HG03565 (cell line): ENCODE data around the gene ITGA11.

Experiments
- ATAC-seq: cut with Tn5 transposase; IDR thresholded peaks from one replicate; pipeline ENCODE4 v1.9.1; 2021; ENCODE audit warnings: mild to moderate bottlenecking, moderate library complexity; ENCODE audit not compliant: unreplicated experiment

The ITGA11 gene

DNA sequence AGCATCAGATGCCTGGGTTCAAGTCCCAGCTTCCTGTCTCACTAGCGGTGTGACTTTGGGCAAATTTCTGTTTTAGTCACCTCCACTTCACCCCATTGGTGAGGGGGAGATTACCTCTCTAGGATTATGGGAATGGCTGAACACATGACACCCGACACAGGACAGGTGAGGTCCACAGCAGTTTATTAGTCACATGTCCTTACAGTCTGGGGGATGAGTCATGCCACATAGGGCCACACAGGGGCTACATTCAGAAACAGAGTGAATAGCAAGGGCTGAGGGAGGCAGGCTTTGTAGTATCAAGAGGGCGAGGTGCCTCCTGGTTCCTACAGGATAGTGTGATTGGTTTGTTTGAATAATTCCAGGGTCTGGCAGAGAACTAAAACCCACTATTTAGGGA is 15.2 kb upstream of the ITGA11 start:
- ATAC-seq: no peak

DNA sequence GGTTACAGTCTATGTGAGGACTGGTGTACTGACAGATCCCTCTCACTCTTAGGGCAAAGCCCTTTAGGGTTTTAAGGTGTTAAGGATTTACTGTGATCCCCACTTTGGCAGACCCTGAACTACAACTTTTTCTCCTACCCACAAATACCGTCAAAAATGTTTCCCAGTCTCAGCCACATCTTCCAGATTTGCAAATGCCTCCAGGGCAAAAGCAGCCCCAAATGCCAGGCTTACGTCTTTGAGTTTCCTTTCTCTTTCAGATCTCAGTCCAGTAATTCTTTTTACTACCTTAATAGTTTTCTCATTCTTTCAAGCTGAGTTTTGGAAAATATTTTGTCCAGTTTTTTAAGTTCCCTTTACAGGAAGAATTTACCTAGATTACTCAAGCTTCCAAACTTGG is 13.4 kb upstream of the ITGA11 start:
- ATAC-seq: no peak

DNA sequence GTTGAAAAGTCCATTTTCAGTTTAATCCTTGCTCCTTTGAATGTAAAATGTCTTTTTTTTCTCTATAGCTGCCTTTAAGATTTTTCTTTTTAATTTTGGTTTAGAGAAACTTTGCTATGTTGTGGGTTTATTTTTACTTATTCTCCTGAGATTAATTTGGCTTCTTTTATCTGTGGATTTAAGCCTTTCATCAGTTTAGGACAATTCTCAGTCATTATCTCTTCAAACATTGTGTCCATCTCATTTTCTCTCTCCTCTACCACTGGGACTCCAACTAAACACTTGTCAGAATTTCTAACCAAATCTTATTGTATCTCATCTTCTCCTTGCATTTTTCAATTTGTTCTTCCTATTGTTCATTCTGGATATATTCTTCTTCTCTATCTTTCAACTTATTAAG is 12.4 kb upstream of the ITGA11 start:
- ATAC-seq: no peak

DNA sequence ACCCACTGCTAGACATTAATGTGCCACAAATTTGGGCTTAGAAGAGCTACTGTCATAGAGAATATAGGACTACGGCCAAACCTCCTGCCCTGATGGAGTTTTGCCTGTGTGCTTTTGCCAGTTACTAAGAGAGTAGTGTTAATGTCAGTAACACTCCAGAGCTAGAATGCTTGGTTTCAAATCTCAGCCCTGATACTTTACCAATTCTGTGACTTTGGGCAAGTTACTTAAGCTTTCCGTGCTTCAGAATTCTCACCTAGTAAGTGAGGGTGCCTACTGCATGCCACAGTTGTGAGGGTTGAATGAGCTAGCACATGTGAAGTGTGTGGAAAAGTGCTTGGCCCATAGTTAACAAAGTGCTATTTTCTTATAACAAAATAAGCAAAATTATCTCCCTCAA is 10.9 kb upstream of the ITGA11 start:
- no peak for ATAC-seq

DNA sequence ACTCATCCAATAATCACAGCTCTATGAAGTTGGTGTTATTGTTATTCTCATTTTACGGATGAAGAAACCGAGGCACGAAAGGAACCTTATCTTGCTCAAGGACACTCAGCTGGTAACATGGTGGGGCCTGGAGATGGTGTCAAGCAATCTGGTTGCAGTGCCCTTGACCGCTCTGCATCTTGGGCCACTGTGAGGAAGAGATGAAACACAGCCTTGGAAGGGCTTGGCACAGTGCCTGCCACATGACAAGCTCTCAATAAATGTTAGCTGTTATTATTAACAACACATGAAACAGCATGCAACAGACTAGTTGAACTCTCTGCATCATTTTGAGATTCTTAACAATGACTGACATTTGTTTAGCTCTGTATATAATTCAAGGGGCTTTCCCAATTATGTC is 10.1 kb upstream of the ITGA11 start:
- no peak for ATAC-seq

DNA sequence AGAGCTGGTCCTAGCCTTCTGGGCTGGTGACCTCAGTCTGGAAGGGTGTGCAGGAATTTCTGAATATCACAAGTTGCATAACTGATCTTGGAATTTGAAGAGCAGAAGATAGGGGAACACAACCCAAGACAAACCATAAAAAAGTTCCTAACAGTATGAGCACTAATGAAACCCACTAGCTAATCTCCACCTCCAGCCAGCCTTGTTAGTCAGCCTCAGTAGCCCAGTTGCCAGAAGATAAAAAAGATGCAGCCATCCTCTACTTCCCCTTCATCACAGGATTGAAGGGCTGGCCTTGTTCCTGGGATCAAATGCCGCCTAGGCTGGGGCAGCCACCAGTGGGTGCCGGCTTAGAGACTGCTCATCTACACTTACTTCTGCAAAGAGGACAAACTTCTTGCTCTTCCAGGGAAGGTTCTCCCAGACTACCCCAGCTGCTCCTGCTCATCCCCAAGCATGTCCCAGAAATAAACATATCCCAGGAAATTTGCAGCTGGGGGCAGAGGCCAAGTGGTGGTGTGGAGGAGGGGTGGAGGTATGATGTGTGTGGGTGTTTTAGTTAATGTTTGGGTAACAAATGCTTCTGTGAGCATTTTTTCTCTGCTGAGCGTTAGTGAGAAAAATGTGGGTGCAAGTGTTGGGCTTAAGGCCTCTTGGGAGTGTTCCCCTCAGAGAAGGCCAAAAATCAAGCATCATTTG is 9.2 kb upstream of the ITGA11 start:
- no peak for ATAC-seq

DNA sequence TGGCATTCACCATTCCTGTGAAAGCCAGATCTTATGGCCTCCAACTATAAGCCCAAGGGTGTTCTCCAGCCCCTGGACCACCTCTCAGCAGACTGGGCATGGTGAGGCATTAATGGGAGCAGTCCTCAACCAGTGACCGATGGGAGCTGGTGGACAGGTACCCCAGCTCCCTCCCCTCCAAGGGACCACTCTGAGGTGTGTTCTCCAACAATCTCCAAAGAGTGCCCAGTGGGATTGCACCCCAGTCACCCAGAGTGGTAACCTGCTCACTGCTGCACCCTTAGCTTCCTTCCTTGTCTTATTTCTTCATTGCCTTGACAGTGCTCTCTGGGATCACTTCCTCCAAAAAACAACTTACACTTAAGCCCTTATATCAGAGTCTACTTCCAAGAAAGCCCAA is 8.2 kb upstream of the ITGA11 start:
- ATAC-seq: no peak

DNA sequence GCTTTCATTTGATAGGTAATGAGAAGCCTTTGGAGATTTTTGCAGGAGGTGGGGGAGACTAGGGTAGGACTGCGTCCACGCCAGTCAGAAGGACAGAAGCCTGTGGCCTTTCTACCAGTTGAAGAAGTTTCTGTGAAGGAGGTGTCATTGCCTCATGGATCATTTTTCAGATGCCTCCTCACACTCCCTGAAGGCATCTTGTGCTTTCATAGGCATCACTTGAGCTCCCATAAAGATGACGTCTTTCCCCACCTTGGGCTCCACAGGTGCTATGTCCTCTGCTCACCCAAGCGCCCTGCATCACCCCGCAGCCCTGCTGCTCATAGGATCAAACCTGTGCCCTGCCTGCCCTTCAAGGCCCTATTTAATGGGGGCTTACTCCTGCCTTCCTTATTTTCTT is 7.5 kb upstream of the ITGA11 start:
- no peak for ATAC-seq

DNA sequence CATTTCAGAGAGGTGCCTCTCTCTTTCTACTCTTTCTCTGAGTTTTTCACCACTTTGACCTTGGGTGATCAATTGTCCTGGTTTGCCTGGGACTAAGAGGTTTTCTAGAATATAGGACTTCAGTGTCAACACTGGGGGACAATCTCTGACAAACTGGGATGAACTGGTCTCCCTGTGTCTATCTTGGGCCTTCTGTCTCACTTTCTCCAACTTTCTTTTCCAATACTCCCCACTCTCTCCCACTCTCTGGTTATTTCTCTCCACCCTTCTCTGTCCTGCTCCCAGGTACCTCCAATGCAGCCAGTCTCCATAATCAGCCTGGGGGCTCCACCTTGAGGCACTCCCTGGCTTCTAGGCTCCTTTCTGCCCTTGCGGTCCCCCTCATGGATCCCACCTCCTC is 4.7 kb upstream of the ITGA11 start:
- no peak for ATAC-seq

DNA sequence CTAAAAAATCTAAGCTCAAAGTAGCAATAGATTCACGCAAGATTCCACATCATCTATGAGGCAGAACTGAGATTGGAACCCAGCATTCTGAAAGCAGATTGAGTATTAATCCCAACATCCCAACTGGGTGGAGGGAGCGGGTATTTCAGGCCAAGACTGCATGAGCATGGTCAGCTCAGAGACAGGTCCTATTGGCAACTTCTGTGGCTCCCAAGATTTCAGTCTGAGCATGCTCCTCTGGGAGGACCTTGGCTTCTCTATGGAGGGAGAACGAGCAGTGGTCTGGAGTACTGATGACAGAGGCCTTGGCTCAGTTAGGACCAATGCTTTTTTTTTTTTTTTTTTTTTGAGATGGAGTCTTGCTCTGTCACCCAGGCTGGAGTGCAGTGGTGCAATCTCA is 4.0 kb upstream of the ITGA11 start:
- ATAC-seq: no peak

DNA sequence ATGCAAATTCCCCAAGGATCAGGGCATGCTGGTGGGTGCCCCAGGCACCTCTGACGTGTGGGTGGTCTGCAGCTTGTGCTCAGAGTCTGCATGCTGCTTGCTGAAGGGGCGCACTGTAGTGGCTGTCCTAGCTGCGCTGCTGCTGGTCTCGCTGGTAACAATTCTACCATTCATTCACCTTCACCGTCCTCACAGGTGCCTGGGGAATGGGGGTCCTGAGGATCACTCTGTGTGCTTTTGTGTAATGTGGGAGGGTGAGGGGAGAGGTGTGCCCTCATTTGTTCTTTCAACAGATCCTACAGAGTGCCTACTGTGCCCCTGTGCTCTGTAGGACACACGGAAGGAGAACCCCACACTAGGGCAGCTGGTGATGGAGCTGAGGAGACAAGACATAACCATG is 2.1 kb upstream of the ITGA11 start:
- ATAC-seq: no peak

DNA sequence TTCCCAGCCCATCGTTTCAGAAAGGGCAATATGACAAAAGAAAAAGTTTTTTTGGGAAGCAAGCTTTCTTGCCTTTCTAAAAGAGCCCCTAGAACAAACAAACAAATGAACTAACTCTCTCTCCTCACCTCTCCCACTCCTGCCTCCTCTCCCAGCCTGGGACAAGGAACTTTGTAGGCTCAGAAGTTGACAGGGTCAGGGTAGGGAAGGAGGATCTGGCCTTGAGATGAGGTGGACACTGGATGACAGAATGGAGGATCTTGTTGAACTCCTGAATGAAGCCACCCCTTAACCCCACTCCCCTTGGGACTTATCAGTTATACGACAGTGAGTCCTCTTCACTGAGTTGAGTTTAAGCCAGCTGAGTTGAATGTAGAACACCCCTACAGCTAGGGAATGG is 1.6 kb upstream of the ITGA11 start:
- ATAC-seq: no peak

DNA sequence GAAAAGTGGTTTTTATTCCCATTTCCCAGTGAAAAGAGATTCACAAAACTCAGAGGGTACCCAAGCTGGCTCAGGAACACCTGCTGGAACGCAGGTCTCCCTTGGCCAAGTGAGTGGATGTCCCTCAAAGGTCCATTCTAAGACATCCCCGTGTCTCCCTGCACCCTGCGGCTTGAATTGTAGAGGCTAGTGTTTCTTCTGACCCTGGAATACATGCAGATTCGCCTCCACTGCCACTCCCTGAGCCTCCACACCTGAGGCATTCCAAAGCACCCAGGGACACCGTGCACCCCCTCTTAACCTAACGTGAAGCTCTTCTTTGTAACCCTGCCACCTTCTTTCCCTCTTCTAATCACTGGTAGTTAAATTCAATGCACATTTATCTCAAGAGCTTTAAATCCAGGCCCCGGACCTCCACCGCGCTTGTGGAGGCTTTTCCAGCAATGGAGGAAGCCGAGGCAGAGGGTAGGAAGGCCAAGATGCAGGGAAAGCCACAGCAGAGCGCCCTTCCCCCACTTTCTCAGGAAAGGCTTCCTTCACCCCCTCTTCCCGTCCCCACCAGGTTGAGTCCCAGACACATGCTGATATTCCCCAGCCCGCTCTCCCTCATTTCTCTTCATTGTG is 590 bp upstream of the ITGA11 start:
- no peak for ATAC-seq

DNA sequence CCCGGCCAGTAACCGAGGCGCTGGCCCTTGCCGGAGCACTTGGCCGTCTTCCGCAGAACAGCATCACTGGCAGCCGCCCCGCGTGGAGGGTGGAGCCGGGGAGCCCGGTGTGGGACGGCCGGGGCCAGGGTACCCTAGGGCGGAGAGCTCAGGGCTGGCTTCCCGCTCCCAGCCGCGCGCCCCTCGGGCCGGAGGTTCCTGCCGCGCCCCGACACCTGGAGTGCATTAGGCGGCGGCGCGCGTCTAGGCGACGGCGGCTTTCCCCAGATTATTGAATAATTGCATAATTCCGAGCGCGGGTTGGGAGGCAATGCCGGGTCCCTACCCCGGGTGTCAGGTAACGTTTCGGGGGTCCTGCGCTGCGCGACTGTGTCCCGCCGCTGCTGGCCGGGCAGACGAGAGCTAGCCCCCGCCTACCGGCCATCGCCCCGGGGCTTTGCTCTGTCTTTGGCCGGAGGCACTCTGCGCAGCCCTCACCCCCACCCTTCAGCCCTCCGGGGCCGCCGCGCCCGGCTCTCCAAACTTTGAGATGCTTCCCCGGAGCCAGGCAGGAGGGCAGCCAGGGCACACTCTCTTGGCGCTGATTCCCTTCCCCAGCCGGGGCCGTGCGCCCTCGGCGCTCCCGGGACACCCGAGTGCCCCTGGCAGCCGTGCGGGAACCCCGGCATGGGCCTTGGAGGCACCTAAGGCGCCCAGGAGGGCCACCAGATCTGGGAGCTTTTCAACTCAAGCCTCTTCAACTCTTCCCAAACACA is 749 bp downstream of the ITGA11 start:
- no peak for ATAC-seq

DNA sequence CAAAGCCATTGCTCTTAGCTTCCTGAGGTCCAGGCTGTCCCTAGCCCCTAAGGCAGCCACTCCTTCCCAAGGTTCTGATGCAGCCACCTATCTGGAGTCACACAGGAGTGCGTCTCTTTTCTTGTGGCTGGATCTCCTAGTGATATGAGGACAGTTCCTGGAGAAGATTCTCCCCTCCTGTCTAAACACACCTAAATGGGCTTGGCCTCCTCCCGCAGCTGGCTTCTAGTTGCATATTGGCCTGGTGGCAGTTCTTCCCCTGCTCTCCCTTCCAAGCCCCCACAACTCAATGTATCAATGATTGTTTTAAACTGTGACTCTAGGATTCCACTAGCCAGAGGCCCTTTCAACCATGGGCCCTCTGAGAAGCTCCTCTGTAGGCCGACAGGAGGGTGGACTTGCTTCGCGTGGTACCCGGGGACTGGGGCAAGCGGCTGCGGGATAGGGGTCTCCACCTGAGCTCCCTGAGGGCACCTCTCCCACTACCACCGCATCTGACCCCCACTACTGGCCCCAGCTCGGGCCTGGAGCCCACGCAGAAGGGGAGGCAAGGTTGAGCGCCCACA is 1.4 kb downstream of the ITGA11 start:
- ATAC-seq: no peak

DNA sequence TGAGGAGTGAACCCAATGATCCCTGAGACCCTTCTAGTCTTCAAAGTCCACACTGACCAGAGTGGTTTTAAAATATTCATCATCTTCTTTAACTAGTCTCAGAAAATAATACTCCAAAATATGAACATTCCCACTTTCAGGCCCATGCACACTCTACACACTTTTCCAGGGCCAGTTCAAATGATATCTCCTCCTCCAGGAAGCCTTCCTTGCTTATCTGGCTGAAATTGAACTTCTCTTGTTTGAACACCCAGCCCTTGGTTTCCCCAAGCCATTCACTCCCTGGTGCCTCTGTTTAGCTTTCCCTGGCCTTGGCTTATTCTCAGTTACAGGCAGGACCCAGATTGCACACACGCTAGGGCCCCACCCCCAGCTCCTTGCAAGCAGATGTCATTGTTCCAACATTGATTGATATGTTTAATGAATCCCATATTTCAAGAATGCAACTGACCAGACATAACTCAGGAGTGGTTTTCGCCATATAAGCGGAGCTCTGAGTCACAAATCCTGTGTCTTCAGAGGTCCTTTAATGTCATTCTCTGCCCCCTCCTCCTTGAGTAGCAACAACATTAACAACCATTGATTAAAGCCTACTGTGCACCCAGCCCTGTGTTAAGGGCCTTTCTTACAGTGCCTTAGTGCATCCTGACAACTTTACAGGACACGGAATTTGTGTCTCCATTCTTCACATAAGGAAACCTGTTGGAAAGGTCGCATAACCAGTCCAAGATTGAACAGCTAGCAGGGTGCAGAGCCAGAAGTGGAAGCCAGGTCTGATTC is 2.1 kb downstream of the ITGA11 start:
- ATAC-seq: no peak

DNA sequence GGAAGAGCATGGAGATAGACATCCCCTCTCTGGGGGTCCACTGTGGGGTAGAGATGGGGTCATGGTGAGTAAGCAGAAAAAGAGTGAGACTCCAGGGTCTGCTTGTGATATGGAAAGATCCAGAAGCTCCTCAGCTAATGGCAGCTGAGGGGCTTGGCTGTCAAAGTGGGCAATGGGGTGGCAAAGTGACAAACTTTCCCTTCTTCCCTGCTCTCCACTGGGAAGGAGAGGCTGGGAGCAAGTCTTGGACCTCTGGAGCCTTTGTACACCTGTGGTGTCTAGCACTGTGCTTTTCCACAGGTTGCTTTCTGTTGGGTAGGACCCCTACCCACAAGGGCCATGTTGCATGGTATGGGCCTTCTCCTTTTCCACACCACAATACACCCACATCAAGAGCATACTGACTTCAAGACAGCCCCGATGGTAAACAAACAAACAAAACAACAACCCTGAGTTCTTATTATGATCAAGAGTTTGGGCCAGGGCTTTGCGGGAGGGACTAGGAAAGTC is 3.5 kb downstream of the ITGA11 start:
- ATAC-seq: no peak

DNA sequence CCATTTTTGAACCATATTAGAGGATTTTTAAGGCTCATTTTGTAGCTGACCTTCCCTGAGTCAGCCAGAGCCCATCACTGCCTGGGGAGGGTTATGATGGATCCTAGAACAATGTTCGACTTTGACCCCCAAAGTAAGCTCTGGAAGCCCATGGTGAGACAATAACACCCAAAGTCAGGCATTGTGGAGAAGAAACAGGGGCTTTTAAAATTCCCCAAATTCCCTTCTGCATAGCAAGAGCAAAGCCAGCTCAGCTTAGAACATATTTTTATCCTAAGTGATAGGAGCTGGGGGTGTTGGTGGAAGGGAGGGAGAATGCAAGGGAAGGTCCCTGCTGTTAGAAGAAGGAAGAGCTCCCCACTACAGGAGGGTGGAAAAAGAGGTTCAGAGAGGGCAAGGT is 4.0 kb downstream of the ITGA11 start:
- no peak for ATAC-seq

DNA sequence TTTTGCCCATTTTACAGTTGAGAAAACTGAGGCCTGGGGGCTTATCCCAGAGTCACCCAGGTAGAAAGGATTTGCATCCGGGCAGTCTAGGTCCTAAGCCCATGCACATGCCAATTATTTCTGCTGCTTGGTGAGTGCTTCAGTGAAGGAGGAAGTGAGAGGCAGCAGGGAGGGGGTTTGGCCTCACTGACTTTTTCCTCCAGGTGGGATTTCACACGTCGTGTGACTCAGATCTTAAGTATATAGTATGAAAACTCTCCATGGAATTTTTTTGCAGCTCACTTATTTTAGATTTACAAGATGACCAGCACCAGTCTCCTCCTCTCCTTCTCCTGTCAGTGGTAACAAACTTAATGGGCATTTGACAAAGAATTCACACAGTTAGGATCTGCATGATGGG is 4.6 kb downstream of the ITGA11 start:
- no peak for ATAC-seq

DNA sequence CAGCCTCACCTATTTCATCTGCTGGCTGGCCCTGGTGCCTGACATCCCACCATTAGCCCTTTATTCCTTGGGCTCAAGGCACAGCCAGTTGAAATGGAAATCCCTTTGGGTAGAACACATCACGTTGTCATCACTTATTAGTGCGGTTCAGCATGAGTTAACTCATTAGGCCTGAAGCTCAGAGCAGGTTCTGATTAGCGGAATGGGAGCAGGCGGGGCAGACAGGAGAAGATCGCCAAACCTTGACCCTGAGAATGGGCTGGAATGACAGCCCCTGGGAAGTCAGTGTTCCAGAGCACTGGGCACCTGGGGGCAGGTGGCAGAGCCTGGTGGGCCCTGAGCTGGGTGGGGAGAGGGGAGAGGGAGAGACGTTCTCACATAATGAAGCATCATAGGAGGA is 5.8 kb downstream of the ITGA11 start:
- no peak for ATAC-seq

DNA sequence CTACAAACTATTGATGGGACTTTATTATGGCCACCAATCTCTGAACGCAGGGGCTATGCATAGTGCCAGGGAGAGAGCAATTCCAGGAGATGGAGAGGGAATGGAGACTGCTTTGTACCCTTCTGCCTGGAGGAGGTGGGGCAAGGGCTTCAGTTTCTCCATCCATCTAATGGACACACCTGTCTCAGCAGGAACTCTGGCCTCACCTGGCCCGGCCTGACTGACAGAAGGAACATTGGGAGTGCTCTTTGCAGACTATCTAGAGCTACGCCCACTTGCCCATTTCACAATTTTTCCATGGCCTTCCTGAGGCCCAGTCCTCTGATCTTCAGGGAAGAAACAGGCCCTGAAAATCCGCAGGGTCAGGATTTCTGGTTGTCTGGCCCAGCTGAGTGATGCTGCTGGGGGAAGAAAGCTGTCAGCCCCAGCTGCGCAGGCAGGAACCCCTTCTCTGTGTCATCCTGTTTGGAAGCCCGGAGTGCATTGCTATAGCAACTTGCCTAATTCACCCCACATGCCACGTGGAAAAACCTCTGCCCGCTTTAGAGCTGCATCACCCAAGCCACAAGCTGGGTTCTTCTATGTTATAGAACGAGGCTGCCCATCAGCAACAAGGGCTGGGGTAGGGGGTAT is 6.4 kb downstream of the ITGA11 start:
- no peak for ATAC-seq
